ENCODE results near the gene HPD. TPM values are rescaled to one million over a fixed set of nuclear protein-coding genes. Genes with fewer than 3 reads are reported as not detected.

The HPD gene
- total RNA-seq, 4 donors from 2014 or later: 1.9 TPM; not detected in 3

GRCh38 chr12:121799842-121800693 is 58.6 kb downstream of the HPD start:
- intact Hi-C loops (cut with DNase I; ENCODE audit: low total_unique reads): no loop called here
- Histone ChIP-seq H3K4me1 (peaks cover 32 to 33% of the 10 kb centered on the region in 2 donors), H3K4me3 (peak overlapping the region; percentile 79 to 85), H3K27me3 (no peaks in the 10 kb centered on the region), H3K9me3 (no peaks in the 10 kb centered on the region), H3K36me3 (no peaks in the 10 kb centered on the region), H3K27ac (peak overlapping the region; percentile 100)
- no peak for TF ChIP-seq CTCF (IDR thresholded peaks at IDR 0.05)
- peak; percentile 51 to 86 for TF ChIP-seq POLR2A (IDR thresholded peaks at IDR 0.05)
- peak; percentile 94 to 95 for DNase-seq

- peak; percentile 77 to 81 for DNase-seq
- peak overlapping the region; percentile 79 to 85 for H3K4me3 ChIP-seq
- TF ChIP-seq CTCF (IDR thresholded peaks at IDR 0.05) (no peak), POLR2A (IDR thresholded peaks at IDR 0.05) (peak in 1 of 2 donors; percentile 8)
- no peaks in the 10 kb centered on the region for H3K27me3 ChIP-seq
- H3K4me1 ChIP-seq: peaks cover 33 to 41% of the 10 kb centered on the region in 2 donors
- H3K9me3 ChIP-seq: no peaks in the 10 kb centered on the region
- intact Hi-C loops (cut with DNase I; ENCODE audit: low total_unique reads): no loop called here
- H3K36me3 ChIP-seq: no peaks in the 10 kb centered on the region
- peak overlapping the region; percentile 100 for H3K27ac ChIP-seq
Observed at GRCh38 chr12:121799156-121799841, 59.4 kb downstream of the HPD start.

GRCh38 chr12:121798787-121799155 is 59.9 kb downstream of the HPD start:
- H3K36me3 ChIP-seq: no peaks in the 10 kb centered on the region
- peak overlapping the region; percentile 100 for H3K27ac ChIP-seq
- peak in 1 of 2 donors; percentile 24 for DNase-seq
- peak overlapping the region in 1 of 2 donors; percentile 79 for H3K4me3 ChIP-seq
- peaks cover 33 to 43% of the 10 kb centered on the region in 2 donors for H3K4me1 ChIP-seq
- intact Hi-C loops (cut with DNase I; ENCODE audit: low total_unique reads): no loop called here
- TF ChIP-seq POLR2A (IDR thresholded peaks at IDR 0.05): no peak
- no peak for TF ChIP-seq CTCF (IDR thresholded peaks at IDR 0.05)
- no peaks in the 10 kb centered on the region for H3K9me3 ChIP-seq
- no peaks in the 10 kb centered on the region for H3K27me3 ChIP-seq

- TF ChIP-seq CTCF (IDR thresholded peaks at IDR 0.05) (no peak), POLR2A (IDR thresholded peaks at IDR 0.05) (peak in 1 of 2 donors; percentile 12)
- H3K4me1 ChIP-seq: peaks cover 33 to 49% of the 10 kb centered on the region in 2 donors
- no peaks in the 10 kb centered on the region for H3K36me3 ChIP-seq
- peak overlapping the region; percentile 100 for H3K27ac ChIP-seq
- intact Hi-C loops (cut with DNase I; ENCODE audit: low total_unique reads): no loop called here
- no peak overlapping the region for H3K4me3 ChIP-seq
- DNase-seq: peak; percentile 71 to 77
- H3K27me3 ChIP-seq: no peaks in the 10 kb centered on the region
- no peaks in the 10 kb centered on the region for H3K9me3 ChIP-seq
Observed at GRCh38 chr12:121797937-121798786, 60.5 kb downstream of the HPD start.

Measured in uterus (tissue), 4 donors.